Measurements from ENCODE around the gene MESD.

MESD gene

DNA sequence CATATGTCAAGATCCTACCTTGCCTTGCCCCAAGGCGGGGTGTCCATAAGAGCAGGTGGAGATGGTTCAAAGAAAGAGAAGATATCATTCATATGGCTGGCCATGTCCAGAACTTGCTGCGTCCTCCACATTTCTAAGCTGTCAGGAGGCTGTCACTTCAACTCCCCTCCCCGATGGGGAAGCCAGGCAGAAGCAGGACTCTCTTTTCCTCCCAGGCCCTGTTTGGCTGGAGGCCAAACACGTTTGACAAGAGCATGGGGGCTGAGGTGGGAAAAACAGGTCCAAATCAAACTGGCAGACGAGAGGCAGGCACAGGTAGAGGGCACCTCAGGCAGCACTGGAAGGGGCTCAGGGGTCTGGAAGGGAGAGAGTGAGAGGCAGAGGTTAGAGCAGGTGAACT is 37.7 kb downstream of the MESD start:
- POLR2A ChIA-PET (ENCODE audit: low non-redundant PET): no interaction called here
- no peak overlapping the region for H3K27ac ChIP-seq
- CTCF ChIA-PET: no interaction called here
- TF ChIP-seq, protein P1, sequence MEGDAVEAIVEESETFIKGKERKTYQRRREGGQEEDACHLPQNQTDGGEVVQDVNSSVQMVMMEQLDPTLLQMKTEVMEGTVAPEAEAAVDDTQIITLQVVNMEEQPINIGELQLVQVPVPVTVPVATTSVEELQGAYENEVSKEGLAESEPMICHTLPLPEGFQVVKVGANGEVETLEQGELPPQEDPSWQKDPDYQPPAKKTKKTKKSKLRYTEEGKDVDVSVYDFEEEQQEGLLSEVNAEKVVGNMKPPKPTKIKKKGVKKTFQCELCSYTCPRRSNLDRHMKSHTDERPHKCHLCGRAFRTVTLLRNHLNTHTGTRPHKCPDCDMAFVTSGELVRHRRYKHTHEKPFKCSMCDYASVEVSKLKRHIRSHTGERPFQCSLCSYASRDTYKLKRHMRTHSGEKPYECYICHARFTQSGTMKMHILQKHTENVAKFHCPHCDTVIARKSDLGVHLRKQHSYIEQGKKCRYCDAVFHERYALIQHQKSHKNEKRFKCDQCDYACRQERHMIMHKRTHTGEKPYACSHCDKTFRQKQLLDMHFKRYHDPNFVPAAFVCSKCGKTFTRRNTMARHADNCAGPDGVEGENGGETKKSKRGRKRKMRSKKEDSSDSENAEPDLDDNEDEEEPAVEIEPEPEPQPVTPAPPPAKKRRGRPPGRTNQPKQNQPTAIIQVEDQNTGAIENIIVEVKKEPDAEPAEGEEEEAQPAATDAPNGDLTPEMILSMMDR (conservative IDR thresholded peaks at IDR 0.05; ENCODE audit: low read depth): no peak
- DNase-seq (ENCODE audit: low spot score): no peak

DNA sequence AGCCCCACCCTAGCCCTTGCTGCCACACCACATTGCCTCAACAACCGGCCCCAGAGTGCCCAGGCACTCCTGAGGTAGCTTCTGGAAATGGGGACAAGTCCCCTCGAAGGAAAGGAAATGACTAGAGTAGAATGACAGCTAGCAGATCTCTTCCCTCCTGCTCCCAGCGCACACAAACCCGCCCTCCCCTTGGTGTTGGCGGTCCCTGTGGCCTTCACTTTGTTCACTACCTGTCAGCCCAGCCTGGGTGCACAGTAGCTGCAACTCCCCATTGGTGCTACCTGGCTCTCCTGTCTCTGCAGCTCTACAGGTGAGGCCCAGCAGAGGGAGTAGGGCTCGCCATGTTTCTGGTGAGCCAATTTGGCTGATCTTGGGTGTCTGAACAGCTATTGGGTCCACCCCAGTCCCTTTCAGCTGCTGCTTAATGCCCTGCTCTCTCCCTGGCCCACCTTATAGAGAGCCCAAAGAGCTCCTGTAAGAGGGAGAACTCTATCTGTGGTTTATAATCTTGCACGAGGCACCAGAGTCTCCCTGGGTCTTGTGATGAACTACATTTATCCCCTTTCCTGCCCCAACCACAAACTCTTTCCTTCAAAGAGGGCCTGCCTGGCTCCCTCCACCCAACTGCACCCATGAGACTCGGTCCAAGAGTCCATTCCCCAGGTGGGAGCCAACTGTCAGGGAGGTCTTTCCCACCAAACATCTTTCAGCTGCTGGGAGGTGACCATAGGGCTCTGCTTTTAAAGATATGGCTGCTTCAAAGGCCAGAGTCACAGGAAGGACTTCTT is 39.1 kb downstream of the MESD start:
- ChIA-PET CTCF (interaction anchor here (0.7 to 1.3 kb wide), 4 partner anchors 20 to 323 kb away, joined by 3 to 5 read pairs (median 4); partner anchors contain the start of gene CEMIP), POLR2A (ENCODE audit: low non-redundant PET) (no interaction called here)
- no peak for DNase-seq (ENCODE audit: low spot score)
- H3K27ac ChIP-seq: no peak overlapping the region
- TF ChIP-seq, protein P1 (conservative IDR thresholded peaks at IDR 0.05; ENCODE audit: low read depth): no peak

DNA sequence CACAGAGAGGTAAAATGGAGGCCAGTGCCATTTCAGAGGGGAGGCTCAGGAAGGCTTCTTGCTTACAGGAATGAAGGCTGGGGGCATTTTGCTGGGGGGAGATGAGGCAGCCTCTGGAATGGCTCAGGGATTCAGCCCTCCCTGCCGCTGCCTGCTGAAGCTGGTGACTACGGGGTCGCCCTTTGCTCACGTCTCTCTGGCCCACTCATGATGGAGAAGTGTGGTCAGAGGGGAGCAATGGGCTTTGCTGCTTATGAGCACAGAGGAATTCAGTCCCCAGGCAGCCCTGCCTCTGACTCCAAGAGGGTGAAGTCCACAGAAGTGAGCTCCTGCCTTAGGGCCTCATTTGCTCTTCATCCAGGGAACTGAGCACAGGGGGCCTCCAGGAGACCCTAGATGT is 39.9 kb downstream of the MESD start:
- CTCF ChIA-PET: interaction anchor here (1.2 to 1.3 kb wide), 2 partner anchors 20 to 170 kb away, joined by 4 to 5 read pairs; partner anchors contain the start of gene CEMIP
- TF ChIP-seq, protein P1 (conservative IDR thresholded peaks at IDR 0.05; ENCODE audit: low read depth): no peak
- DNase-seq (ENCODE audit: low spot score): no peak
- POLR2A ChIA-PET (ENCODE audit: low non-redundant PET): no interaction called here
- H3K27ac ChIP-seq: no peak overlapping the region

DNA sequence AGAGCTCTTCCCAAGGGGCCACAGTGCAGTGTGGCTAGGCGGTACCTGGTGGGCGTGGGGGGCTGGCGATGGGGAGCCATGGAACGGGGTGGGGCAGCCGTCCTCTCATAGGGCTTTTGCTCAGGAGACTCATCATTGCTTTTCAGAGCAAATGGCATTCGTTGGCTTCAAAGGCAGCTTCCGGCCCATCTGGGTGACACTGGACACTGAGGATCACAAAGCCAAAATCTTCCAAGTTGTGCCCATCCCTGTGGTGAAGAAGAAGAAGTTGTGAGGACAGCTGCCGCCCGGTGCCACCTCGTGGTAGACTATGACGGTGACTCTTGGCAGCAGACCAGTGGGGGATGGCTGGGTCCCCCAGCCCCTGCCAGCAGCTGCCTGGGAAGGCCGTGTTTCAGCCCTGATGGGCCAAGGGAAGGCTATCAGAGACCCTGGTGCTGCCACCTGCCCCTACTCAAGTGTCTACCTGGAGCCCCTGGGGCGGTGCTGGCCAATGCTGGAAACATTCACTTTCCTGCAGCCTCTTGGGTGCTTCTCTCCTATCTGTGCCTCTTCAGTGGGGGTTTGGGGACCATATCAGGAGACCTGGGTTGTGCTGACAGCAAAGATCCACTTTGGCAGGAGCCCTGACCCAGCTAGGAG is 40.8 kb downstream of the MESD start:
- no peak overlapping the region for H3K27ac ChIP-seq
- ChIA-PET POLR2A (ENCODE audit: low non-redundant PET) (no interaction called here), CTCF (no interaction called here)
- DNase-seq (ENCODE audit: low spot score): no peak
- TF ChIP-seq, protein P1 (conservative IDR thresholded peaks at IDR 0.05; ENCODE audit: low read depth): no peak

DNA sequence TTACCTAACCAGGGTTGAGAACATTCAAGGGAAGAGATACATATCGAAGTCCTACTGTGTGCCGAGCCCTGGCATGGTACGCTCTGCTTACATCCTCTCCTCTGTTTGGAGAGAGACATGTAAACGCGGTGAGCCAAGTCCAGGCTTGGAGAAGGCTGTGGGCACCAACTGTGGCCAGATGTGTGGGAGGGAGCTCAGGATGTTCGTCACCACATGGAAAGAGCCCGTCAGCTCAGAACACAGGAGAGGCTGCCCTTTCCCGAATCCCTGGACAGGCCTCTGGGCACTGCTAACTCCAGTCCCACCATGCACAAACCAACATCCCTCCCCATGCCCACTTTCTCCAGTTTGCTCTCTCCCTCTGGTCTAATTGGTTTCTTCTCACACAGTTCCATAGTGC is 43.0 kb downstream of the MESD start:
- ChIA-PET CTCF (no interaction called here), POLR2A (ENCODE audit: low non-redundant PET) (interaction anchor here (0.6 kb wide), 1 partner anchor 138 kb away, joined by 5 read pairs; no protein-coding TSS in a partner anchor)
- DNase-seq (ENCODE audit: low spot score): no peak
- no peak overlapping the region for H3K27ac ChIP-seq
- TF ChIP-seq, protein P1 (conservative IDR thresholded peaks at IDR 0.05; ENCODE audit: low read depth): no peak

DNA sequence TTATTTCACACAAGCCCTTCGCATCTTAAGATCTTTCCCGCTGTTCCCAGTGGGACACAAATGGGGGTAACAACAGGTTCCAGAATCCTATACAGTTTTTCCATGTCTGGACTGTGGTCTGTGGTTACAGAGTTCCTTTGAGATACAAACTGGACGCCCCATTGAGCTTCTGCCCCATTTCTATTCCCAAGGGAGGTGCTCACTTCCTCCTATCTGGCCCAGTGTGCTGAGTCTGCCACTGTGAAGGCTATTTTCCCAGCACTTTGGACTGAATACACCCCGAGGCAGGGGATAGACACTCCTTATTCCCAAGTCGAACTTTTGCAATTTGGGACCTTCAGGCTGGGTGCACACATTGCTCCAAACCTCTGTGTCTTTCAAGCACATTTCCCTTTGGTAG is 44.0 kb downstream of the MESD start:
- CTCF ChIA-PET: no interaction called here

More for the DNA sequence above, 44.0 kb downstream of the MESD start:
- DNase-seq (ENCODE audit: low spot score): no peak
- TF ChIP-seq, protein P1 (conservative IDR thresholded peaks at IDR 0.05; ENCODE audit: low read depth): no peak
- POLR2A ChIA-PET (ENCODE audit: low non-redundant PET): no interaction called here
- no peak overlapping the region for H3K27ac ChIP-seq

Data from RWPE1 (cell line).